Measurements from ENCODE around the gene HHIPL1. TPM values are rescaled to one million over a fixed set of nuclear protein-coding genes. Genes with fewer than 3 reads are reported as not detected.
A peak's percentile ranks its signal among the peaks of the same experiment; 100 is the strongest.

The HHIPL1 gene
- total RNA-seq, 4 donors from 2014 or later: 2.7 to 9.6 (median 3.7) TPM

GRCh38 chr14:99667045-99667444 lies 22.1 kb downstream of the HHIPL1 start:
- WGBS, 2 donors (ENCODE audit: low coverage in 1 of 2): 50% methylated on average over 1 of the region's 2 CpGs
- Histone ChIP-seq H3K4me1 (peaks cover 0 to 1% (median 0%) of the 10 kb centered on the region in 3 donors), H3K27ac (no peak overlapping the region), H3K9me3 (no peaks in the 10 kb centered on the region), H3K4me3 (no peak overlapping the region), H3K27me3 (peaks cover 2% of the 10 kb centered on the region), H3K36me3 (peaks cover 0 to 49% of the 10 kb centered on the region in 2 donors)
- no peak for TF ChIP-seq CTCF (IDR thresholded peaks at IDR 0.05)
- TF ChIP-seq POLR2A (IDR thresholded peaks at IDR 0.05): no peak
- TF ChIP-seq POLR2AphosphoS5 (IDR thresholded peaks at IDR 0.05): no peak
- no peak for TF ChIP-seq EP300 (IDR thresholded peaks at IDR 0.05)
- ATAC-seq: no peak

GRCh38 chr14:99667821-99668220 lies 22.9 kb downstream of the HHIPL1 start:
- Histone ChIP-seq H3K27ac (no peak overlapping the region), H3K36me3 (peaks cover 0 to 42% of the 10 kb centered on the region in 2 donors), H3K4me3 (no peak overlapping the region), H3K27me3 (no peaks in the 10 kb centered on the region), H3K9me3 (no peaks in the 10 kb centered on the region), H3K4me1 (peaks cover 0 to 9% (median 0%) of the 10 kb centered on the region in 3 donors)
- TF ChIP-seq POLR2A (IDR thresholded peaks at IDR 0.05): no peak
- TF ChIP-seq CTCF (IDR thresholded peaks at IDR 0.05): no peak
- WGBS, 2 donors (ENCODE audit: low coverage in 1 of 2): 91% methylated on average over 4 of the region's 9 CpGs; no CpG with 5 or more reads in 1 of the 2 donors
- no peak for ATAC-seq

- Histone ChIP-seq H3K27ac (no peak overlapping the region), H3K27me3 (no peaks in the 10 kb centered on the region), H3K4me1 (peaks cover 0 to 12% (median 0%) of the 10 kb centered on the region in 3 donors), H3K9me3 (no peaks in the 10 kb centered on the region), H3K36me3 (peaks cover 0 to 34% of the 10 kb centered on the region in 2 donors), H3K4me3 (no peak overlapping the region)
- TF ChIP-seq POLR2A (IDR thresholded peaks at IDR 0.05): no peak
- no peak for TF ChIP-seq EP300 (IDR thresholded peaks at IDR 0.05)
- TF ChIP-seq POLR2AphosphoS5 (IDR thresholded peaks at IDR 0.05): no peak
- no peak for TF ChIP-seq CTCF (IDR thresholded peaks at IDR 0.05)
- WGBS, 2 donors (ENCODE audit: low coverage in 1 of 2): 81 to 82% methylated on average over 5 to 15 of the region's 27 CpGs
- ATAC-seq: no peak
Observed at GRCh38 chr14:99668307-99669295, 23.7 kb downstream of the HHIPL1 start.

DNA sequence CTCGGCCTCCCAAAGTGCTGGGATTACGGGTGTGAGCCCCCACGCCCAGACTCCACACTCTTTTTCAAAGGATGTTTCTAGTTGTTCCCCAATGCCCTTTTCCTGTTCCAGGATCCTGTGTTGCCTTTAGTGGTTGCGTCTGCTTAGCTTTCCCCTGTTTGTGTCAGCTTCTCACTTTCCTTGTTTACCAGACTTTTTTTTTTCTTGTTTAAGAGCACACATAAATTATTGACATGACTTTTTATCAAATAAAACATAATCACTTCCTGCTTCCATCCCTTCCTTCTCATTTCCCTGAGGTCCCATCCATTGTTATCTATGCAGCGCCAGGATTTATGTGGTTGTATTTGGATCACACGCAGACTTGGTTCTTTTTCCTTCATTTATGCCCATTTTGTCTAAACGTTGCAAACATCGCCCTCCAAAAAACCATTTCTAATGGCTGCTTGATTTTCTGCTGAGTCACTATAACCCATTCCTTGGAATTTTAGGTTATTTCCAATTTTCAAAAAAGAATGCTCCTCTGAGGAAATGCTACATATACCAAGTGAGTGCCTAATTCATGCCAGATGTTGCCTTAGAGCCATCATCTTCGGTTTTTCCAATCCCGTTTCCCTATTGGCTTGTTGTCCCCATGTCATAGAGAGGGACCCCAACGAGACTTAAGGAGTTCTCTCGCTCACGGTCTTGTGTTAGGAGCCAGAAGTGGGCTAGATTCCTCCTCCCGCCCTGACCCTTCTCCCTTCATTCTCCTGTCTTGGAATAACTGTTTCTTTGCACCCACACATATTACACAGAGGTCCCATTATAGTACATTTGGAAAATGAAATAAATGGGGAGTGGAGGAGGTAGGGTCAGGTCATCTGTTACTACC lies 25.7 kb downstream of the HHIPL1 start:
- no peak for ATAC-seq
- Histone ChIP-seq H3K9me3 (no peaks in the 10 kb centered on the region), H3K27ac (peak overlapping the region in 1 of 4 donors; percentile 7), H3K4me3 (no peak overlapping the region), H3K4me1 (peaks cover 0 to 12% (median 0%) of the 10 kb centered on the region in 3 donors), H3K27me3 (peaks cover 13% of the 10 kb centered on the region), H3K36me3 (peaks cover 0 to 17% of the 10 kb centered on the region in 2 donors)
- TF ChIP-seq EP300 (IDR thresholded peaks at IDR 0.05): no peak
- no peak for TF ChIP-seq CTCF (IDR thresholded peaks at IDR 0.05)
- TF ChIP-seq POLR2A (IDR thresholded peaks at IDR 0.05): no peak
- no peak for TF ChIP-seq POLR2AphosphoS5 (IDR thresholded peaks at IDR 0.05)
- 80 to 97% methylated on average over 4 to 14 of the region's 14 CpGs for WGBS, 2 donors (ENCODE audit: low coverage in 1 of 2)
